Measurements from ENCODE around the gene RBM12.

Gene RBM12

DNA sequence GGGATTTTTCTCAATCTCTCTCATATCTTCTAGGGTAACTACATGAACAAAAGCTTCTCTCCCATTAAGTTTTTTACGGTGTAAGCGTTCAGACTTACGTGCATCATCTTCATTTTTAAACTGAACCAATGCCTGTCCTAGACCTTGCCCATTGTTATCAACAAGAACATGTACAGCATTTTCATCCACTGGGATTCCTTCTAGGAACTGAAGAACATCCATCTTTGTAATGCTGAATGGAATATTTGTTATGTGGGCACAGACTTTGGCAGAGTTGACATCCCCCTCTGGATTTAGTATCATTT is 11.3 kb downstream of the RBM12 start:
- no peak for DNase-seq

DNA sequence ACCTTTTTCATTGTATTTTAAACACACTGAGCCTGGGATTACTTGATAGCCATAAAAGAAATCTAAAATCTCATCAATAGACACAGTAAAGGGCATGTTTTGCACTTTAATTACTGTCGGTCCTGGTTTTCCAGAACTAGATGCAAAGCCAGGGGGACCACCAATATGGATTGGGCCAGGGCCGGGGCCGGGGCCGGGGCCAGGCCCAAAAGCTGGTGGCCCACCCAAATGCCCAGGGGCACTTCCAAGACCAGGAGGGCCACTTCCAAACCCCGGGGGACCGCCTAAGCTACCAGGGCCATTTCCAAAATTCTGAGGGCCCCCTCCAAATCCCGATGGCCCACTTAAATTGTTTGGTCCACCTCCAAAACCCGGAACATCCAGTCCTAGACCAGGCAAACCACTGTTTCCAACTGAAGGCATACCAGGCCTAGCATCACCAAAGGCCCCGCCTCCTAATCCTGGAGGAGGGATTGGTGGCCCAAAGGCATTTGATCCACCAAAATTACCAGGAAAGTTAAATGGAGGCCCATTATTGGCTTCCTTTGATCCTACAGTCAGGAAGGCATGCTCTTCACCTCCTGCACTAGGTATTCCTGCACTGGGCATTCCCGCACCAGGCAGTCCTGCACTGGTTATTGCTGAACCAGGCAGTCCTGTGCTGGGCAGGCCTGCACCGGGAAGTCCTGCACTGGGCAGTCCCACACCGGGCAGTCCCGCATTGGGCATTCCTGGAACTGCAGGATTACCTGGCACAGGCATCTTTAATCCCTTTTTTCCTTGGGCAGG is 11.9 kb downstream of the RBM12 start:
- DNase-seq, result no peak

DNA sequence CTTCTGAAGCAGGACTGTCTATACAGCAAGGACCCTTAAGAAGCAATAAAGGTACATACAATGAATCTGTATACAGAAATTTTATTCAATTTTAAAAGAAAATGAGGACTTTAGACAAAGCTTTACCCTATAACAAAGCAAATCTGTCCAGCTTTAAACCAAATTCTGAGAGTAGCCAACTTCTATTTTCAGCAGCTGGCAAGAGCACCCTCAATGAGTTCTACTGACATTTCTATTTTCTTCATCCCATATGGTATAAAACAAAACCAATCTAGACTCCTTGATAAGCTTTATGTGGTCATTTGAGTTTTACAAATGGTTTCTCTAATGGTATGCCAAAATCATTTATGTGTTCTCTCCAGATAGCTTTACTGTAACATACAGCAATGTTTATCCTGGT is 12.7 kb downstream of the RBM12 start:
- DNase-seq, result no peak

DNA sequence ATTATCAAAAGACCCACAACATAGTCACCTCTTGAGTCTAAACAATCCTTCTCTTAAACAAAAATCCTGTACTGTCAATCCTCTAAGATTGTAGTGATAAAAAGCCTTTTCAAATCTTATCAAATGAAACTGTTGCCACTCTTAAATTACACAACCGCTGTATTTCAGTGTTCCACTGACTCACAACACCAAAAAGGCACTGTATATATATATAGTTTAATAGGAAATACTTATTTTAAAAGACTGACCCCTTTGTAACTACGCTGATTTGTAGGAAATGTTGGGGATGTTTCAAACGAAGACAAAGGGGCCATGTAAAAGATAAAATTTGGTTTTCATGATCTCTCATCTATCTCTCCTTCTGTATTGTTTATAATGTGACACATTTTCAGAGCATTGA is 14.1 kb downstream of the RBM12 start:
- DNase-seq, result no peak

DNA sequence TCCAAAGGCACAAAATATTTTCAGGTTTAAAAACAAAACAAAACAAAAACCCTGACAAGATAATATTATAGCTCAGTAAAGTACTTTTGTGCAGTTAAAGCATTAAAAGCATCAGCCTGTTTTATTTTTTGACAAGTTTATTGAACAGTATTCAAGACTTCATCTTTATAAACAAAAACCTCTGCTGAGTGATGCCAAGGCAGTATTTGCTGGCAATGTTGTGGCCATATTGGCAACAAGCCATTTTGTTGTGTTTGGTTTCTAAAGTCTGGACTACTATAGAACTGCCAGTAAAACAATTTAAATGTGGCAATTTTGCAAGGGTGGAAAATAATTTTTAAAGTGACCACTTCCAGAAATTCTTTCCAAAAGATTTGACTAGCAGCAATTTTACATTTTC is 15.9 kb downstream of the RBM12 start:
- DNase-seq, result no peak

DNA sequence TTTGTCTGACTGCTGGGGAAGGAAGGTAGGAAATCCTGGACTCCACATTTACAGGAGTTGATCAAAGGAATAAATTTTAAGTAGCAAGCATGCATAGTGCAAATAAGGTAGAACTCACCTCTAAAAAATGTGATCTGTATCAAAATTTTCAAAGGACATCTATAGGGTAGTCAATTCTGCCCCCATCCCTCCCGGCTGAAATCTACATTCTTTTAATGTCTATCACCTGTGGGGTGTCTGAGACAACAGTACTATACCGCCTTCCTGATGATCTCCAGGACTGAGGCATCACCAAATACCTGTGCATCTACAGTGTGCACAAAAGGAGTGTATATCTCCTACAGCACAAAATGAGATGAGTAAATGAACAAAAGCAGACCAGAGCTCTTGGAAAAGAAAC is 19.9 kb downstream of the RBM12 start:
- no peak for DNase-seq

DNA sequence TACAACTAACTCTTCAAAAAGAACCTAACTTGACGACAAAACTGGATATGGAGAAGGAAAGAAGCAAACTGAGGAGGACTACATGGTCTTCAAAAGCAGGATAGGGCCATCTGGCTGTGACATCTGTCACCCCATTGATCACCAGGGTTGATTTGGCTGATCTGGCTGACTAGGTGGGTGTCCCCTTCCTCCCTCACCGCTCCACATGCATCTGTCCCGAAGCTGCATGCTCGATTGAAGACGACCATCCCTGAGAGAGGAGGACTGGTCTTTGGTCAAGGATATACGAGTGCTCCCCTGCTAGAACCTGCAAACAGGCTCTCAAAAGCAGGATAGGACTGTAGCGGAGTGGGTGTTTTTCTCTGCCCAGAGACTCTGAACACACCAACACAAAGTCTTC is 21.7 kb downstream of the RBM12 start:
- DNase-seq, result no peak

DNA sequence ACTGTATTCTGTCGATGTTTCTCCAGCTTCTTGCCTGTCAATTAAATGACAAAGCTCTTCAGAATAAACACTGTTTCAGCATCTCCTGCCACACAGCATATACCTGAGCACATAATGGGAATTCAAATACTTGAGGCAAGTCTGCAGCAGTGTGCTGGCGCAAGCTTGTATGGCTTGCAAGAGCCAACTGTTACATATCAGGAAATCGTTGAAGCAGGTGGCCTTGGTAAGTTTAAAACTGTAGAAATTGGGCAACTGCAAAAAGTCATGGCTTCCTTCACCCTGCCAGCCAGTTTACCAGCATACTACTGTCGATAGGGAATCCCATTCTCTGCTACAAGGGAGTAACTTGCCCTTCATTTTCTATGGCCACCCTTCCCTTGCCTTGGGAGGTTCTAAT is 23.0 kb downstream of the RBM12 start:
- DNase-seq, result no peak

DNA sequence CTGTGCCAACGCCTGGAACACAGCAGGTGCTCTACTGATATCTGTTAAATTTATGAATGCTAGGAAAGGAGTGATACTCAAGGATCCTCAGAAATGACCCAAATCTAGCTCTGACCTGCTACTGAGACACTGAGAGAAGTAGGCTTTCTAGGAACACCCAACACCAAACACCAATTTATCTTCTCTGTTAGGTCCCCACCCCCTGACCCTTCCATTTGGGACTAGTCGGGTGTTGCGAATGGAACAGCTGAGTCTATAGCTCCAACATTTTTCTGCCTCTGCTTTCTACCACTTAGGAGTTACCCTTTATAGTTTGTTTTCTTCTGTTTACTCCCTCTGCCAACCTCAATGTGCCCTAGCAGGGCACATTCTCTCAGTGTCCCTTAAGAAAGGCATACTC is 24.0 kb downstream of the RBM12 start:
- DNase-seq, result no peak

DNA sequence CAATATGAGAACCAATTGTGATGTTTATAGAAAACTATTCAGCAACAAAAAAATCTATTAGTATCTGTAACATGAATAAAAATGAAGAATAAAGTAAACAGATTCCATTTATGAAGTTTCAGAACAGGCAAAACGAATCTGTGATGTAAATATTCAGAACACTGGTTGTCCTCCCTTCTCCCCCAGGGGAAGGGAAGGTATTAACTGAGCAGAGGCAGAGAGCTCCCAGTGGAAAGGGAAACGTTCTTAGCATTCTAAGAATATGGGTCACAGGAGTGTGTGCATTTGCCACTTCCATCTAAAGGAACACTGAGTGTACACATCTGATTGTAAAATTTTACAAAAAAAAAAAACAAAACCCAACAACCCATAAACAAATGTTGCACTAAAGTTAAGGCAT is 25.9 kb downstream of the RBM12 start:
- no peak for DNase-seq

DNA sequence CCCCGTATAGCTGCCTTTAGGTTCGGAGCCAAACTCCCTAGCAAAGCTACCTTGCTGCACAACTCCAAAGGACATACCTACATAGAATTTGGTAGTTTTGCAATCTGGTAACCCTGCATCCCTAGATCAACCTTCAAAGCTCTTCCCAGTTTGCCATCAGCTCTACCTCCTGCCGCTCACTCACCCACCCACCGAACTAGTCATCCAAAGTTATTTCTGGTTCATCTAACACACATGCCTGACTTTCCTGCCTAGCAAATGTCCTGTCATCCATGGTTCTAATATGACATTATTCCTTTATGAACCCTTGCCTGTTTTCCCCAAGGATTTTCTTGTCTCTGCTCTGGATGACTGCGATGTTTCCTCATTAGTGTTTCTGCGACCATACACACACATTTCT is 27.4 kb downstream of the RBM12 start:
- no peak for DNase-seq

DNA sequence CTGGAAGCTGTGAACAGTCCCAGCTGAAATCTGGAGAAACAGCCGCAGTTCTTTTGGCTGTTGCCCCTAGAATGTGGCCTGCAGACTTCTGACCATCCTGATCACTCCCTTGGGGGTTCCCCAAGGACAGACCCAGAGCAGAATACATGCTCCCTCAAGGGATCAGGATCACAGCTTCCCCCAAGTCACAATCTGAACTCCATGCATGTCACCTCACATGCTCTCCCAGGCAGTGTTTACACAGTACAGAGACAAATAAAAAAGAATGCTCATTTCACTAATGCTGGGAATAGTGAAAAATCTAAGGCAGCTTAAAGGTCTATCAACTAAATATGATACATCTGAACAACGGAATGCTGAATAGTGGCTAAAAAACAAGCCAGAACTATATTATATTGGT is 28.6 kb downstream of the RBM12 start:
- no peak for DNase-seq

DNA sequence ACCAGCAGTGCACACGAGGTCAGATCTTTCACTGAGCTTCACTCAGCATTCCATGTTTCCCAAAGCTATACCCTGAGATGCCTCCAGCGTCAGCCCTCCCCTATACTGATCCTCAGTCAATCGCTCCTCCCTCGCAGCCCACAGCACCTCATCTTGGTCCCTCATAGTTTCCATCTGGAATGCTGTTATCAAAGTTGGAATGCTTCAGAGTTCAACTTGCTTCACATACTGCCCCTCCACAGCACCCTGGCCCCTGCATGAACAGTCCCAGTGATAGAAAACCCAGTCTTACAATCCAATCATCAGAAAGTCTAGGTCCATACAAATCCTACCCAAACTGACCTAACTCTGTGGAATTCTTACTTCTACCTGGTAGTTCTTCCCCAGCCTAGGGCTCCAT is 29.0 kb downstream of the RBM12 start:
- no peak for DNase-seq

DNA sequence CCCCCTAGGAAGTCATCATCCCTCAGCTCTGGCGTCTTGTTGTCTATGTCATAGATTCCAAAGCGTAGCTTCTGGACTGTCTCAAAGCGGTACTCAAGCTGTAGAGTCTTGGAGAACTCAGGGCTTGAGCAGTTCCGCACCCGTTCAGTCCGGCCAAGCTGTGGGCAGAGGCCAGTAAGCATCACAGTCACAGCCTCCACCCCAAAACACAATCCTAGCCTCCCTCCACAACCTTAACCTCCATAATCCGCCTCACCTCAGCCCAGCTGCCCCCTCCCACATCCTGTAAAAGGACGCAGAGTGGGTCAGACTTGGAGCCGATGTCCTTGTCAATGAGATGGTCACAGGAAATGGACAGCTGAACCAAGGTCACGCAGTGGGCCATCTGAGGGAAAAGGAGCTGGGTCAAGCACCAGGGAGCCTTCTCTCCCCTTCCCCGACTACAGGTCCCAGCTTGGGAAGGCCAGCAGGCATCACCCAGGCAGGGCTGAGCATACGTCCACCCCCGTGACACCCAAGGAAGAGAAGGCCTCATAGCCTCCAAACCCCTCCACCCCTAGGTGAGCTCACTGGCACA is 32.1 kb downstream of the RBM12 start:
- DNase-seq, result no peak

DNA sequence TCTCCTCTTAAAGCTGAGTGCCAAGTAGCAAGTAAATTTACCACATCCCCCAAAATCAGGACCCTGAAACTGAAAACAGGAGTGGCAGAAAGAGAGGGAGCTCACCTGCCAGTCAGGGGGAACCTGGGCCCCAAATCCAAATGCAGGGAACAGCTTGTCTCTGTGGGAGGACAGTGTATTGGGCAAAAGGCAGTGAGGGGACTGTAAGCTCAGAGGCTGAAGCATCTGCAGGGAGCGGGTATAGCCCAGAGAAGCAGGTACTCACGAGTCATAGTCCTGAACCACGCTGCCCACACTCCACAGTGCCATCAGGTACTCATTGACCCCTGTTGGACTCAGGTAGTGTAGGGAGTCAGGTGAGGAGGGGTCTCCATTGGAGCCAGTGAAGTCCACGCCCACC is 34.1 kb downstream of the RBM12 start:
- no peak for DNase-seq

DNA sequence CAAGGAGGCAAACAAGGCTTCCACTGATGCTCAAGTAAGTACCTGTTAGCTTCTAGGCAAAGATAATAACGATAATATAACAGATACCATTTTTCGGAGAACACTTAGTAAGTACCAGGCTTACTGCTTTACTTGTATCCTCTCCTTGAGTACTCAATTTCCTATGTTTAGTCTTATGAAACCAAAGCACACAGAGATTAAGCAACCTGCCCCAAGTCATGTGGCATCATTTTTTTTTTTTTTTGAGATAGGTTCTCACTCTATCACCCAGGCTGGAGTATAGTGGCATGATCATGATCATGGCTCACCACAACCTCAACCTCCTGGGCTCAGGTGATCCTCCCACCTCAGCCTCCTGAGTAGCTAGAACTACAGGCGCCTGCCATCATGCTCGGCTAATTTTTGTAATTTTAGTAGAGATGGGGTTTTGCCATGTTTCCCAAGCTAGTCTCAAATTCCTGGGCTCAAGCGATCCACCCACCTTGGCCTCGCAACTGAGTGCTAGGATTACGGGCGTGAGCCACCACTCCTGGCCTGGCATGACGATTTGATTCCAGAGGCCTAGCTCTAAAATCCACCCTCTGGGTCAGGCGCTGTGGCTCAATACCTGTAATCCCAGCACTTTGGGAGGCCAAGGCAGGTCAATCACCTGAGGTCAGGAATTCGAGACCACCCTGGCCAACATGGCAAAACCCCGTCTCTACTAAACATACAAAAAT is 35.1 kb downstream of the RBM12 start:
- no peak for DNase-seq

DNA sequence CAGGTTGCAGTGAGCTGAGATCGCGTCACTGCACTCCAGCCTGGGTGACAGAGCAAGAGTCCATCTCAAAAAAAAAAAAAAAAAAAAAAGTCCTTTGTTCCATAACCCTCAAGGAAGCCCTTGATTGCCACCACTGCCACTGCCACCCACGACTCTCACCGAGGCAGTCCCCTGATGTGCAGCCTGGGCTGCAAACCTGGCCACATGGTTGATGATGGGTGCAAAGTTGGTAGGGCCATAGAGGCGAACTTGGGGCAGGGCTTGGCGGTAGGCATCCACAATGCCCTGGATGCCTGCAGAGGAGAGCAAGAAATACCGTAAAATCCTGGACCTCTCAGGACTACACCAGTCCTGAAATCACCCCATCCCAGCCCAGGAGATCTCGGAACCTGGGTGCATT is 37.6 kb downstream of the RBM12 start:
- no peak for DNase-seq

DNA sequence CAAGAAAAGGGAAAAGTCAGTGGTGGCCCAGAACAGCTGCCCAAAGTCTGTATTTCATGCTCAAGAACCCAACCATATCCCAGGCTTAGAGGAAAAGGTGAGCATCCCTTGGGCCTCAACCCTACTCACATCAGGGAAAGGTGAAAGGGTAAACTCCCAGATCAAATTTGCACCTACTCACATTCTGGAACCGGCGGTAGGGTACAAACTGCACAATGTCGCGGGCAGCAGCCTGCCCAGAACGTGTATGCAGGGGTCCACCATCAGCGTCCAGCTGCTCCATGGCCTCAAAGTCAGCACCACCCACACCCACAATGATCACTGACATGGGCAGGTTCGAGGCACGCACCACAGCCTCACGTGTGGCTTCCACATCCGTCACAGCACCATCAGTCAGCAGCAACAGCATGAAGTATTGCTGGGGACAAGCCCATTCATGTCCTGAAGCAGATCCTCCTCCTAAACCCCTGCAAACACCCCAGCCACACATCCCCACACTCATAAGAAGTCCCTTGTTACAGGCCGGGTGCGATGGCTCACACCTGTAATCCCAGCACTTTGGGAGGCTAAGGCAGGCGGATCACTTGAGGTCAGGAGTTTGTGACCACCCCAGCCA is 38.2 kb downstream of the RBM12 start:
- DNase-seq, result no peak

DNA sequence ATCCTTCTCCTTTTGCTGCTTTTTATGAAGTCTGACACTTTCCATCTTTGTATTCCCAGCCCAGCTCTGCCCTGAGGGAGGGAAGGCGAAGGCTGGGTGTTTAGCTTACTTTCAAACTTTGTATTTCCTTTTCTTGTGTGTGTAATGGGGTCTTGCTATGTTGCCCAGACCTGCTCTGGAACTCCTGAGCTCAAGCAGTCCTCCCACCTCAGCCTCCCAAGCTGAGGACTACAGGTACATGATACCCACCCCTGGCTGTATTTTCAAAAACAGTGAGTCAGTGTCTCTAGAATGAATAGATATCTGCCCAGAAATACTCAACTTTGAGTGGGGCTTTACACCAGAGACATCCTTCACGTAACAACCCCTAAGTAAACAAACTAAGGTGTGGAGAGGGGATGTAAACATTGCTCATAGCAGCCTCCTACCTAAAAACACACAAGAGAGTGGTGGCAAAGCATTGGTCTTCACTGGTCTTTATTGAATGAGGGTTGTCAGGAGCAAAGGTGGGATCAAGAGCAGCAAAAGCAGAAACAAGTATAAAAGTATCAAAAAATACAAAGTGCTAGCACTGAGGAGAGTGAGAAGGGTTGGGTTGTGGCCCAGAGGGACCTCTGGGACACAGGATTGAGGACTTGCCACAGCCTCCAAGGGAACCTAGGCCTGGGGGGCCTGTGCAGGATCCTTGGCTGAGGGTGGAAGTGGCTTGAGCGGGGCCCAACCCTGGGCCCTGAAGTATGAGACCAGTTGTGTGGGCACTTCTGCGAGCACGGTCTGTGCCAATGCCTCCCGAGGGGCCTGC is 38.9 kb downstream of the RBM12 start:
- no peak for DNase-seq

DNA sequence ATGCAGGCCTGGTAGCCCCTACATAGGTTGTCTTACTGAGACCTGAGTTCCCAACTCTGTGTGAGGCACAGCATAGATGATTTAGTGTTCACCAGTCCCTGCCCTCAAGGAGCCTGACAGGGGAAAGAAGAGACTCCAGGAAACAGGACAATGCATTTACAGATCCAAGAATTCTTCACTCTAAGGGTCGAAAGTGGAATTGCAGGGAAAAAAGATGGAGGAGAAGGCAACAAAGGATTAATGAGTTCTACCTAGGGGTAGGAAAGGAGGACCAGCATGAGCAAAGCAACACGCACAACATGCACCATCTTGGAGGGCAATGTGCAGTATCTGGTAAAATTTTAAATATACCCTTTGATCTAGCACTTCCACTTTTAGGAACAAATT is 43.1 kb downstream of the RBM12 start:
- DNase-seq, result no peak

DNA sequence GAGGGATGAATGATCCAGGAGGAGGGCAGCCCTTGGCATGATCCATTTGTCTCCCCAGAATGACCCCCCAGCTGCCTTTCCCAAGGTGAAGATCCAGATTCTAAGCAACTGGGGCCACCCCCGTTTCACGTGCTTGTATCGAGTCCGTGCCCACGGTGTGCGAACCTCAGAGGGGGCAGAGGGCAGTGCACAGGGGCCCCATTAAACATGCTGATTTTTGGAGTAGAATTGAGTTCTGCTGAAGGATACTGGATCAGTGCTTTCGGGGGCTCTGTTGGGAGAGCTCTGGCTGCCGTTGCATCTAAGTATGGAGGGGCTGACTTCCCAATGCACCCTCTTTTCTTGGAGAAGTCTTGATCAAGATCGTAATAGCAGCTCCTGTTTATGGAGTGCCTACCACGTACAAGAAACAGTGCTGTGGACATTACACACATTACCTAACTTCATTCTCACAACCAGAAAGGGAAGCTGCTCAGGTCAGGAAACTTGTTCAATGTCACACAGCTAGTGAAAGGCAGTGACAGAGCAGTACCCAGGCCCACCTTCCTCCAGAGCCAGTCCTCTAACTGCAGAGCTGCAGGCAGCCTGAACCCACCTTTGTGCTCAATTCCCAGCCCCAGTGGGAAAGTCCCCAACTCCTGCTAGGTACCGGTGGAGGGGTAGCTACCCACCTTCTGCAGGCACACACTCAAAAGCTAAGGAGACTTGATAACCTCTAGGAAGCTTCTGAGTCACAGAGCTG is 43.7 kb downstream of the RBM12 start:
- no peak for DNase-seq
